Right atrium auricular region (tissue), 2 donors: Measurements from ENCODE around the gene SLC15A3. TPM values are rescaled to one million over a fixed set of nuclear protein-coding genes. Genes with fewer than 3 reads are reported as not detected.

Experiments
- DNase-seq: peaks from one replicate; pipeline ENCODE4 v3.0.0-alpha.2; 2019; ENCODE audit warnings: low spot score
- H3K27ac ChIP-seq, 2 donors: fragments of 200-600 bp; sonication (generic); 1 replicate in 1 of 2; 2 replicates in 1 of 2; pipeline ENCODE4 v1.5.1; 2016 to 2019
- H3K27me3 ChIP-seq, 2 donors: fragments of 200-600 bp; sonication (generic); one replicate each; pipeline versions ENCODE4 v1.5.1 to v1.6.0; 2017 to 2019
- H3K36me3 ChIP-seq: fragments of 200-600 bp; sonication (generic); one replicate; pipeline ENCODE4 v1.5.1; 2016
- H3K4me1 ChIP-seq, 2 donors: fragments of 200-600 bp; sonication (generic); one replicate each; pipeline versions ENCODE4 v1.5.1 to v1.6.0; 2017 to 2019
- H3K4me3 ChIP-seq, 2 donors: fragments of 200-600 bp; sonication (generic); 1 replicate in 1 of 2; 2 replicates in 1 of 2; pipeline ENCODE4 v1.5.1; 2017 to 2019; ENCODE audit warnings: mild to moderate bottlenecking in 1 of 2, moderate library complexity in 1 of 2
- H3K9me3 ChIP-seq, 2 donors: fragments of 200-600 bp; sonication (generic); one replicate each; pipeline ENCODE4 v1.5.1; 2019
- total RNA-seq, 2 donors: library from RNA; depleted of rRNA; stranded (reverse); fragments of >200 nt; gene quantifications; one replicate each; pipeline ENCODE4 v1.1.0, GENCODE V29; 2016
- TF ChIP-seq, protein P1 (sequence below), 2 donors: fragments of 200-600 bp; sonication (generic); IDR thresholded peaks; one replicate each; pipeline ENCODE4 v1.5.1; 2019; ENCODE audit warnings: antibody characterized with exemption in 2 of 2

The SLC15A3 gene
- total RNA-seq, 2 donors from 2014 or later = 12.9 to 17.5 TPM

DNA sequence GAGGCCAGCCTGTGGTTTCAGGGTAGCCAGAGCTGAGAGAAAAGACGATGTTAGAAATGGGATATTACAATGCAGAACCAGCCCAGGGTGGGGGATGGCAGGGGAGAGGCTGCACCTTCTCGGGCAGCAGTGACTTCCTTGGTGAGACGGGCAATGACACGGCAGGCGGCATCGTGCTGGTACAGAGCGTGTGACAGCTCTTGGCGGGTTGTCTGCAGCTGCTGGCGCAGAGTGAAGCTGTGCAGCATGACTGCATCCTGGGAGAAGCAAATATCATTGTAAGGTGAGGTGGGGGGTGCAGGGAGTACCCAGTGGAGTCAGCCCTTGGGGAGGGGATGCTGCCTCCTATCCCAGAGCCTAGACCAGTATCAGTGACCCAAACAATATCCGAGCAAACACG, 49.4 kb downstream of the SLC15A3 start:
- Histone ChIP-seq H3K4me3 (no peak overlapping the region), H3K9me3 (no peaks in the 10 kb centered on the region), H3K4me1 (peaks cover 0 to 26% of the 10 kb centered on the region in 2 donors), H3K27me3 (no peaks in the 10 kb centered on the region), H3K27ac (no peak overlapping the region), H3K36me3 (peaks cover 55% of the 10 kb centered on the region)
- no peak for DNase-seq
- TF ChIP-seq, protein P1, sequence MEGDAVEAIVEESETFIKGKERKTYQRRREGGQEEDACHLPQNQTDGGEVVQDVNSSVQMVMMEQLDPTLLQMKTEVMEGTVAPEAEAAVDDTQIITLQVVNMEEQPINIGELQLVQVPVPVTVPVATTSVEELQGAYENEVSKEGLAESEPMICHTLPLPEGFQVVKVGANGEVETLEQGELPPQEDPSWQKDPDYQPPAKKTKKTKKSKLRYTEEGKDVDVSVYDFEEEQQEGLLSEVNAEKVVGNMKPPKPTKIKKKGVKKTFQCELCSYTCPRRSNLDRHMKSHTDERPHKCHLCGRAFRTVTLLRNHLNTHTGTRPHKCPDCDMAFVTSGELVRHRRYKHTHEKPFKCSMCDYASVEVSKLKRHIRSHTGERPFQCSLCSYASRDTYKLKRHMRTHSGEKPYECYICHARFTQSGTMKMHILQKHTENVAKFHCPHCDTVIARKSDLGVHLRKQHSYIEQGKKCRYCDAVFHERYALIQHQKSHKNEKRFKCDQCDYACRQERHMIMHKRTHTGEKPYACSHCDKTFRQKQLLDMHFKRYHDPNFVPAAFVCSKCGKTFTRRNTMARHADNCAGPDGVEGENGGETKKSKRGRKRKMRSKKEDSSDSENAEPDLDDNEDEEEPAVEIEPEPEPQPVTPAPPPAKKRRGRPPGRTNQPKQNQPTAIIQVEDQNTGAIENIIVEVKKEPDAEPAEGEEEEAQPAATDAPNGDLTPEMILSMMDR (IDR thresholded peaks at IDR 0.05) = no peak

DNA sequence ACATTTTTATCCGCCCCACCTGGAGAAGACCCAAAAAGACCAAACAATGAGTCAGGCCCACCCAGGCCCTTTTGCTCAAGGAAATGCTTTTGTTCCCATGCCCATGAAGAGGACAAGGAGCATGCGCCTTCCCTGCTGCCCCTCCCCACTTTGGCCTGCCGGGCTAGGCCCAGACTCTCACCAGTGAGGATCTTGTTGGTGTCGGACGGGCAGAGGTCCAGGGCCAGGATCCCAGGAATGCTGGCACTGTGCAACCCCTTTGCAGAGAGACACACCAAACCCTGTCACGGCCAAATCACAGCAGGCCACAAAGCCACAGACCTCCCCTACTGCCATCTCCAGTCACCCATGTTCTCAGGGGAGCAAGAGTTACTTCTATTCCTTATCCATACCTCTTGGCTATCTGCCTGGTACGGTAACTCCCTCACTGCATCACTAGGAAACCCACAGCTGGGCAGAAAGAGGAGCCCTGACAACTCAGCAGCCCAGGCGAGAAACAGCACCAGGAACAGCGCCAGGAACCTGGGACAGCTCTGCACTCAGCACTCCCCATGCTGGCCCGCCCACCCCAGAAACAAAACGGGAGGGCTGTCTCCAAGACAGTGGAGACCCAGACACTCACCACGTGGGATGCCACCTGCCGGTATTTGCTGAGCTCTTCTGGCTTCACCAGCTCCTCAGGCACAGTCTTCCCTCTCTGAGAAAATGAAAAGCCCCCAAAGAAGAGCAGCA, 51.1 kb downstream of the SLC15A3 start:
- Histone ChIP-seq H3K27me3 (no peaks in the 10 kb centered on the region), H3K4me3 (no peak overlapping the region), H3K27ac (no peak overlapping the region), H3K4me1 (peaks cover 0 to 18% of the 10 kb centered on the region in 2 donors), H3K9me3 (no peaks in the 10 kb centered on the region), H3K36me3 (peaks cover 71% of the 10 kb centered on the region)
- TF ChIP-seq, protein P1 (IDR thresholded peaks at IDR 0.05) = no peak
- no peak for DNase-seq

DNA sequence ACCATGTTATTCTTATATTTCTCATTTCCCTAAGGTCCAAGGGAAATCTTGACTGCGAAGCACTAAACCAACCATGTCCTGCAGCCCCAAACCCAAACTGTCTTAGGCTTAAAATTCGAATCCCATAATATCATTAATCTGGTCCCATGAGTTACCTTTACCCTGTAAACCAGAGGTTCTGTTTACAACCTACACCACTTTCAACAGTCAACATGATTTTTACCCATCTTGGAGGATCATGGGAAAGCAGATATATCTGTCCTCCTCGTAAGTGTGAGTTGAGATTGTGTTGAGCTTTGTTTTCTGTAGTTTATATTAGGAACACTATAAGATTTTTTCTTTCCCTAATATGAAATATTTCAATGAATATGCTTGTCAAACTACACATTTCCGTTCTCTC, 52.0 kb downstream of the SLC15A3 start:
- TF ChIP-seq, protein P1 (IDR thresholded peaks at IDR 0.05) = no peak
- Histone ChIP-seq H3K9me3 (no peaks in the 10 kb centered on the region), H3K27me3 (no peaks in the 10 kb centered on the region), H3K27ac (no peak overlapping the region), H3K4me1 (peaks cover 0 to 10% of the 10 kb centered on the region in 2 donors), H3K4me3 (no peak overlapping the region), H3K36me3 (peaks cover 71% of the 10 kb centered on the region)
- DNase-seq = no peak

DNA sequence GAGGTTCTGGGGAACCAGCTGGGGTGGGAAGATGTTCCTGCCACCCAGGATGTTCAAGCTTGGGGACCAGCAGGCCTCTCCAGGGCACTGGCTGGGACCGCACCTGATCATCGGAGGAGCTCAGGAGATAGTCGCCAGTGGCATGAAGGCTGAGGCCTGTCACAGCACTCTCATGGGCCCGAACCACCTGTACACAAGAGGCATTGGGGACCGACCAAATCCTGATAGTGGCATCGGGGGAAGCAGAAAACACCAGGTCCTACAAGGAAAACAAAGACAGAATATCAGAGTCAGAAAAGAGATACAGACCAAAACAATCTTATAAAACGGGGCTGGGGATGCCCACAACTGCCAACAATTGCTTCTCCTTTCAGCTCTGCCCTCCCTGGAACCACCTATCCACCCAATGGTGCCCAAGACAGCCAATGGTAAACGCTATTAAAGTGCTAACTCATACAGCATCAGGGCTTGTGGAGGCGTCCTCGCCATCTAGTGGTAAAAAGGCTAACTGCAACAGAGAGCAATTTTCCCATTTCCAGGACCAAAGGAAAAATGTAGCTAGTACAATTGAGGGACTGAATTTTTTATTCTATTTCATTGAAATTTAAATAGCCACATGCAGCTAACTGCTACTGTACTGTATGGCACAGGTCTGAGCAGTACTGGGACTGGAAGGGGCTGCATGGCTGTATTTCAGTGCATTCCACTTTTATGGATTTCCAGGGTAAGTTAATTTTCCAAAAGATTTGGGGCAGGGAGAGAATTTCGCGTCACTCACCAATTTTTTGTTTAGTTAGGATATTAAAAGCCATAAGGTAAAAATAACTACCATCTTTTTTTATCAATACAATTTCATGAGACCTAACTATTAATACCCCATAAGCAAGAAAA, 52.7 kb downstream of the SLC15A3 start:
- Histone ChIP-seq H3K36me3 (peaks cover 77% of the 10 kb centered on the region), H3K4me3 (no peak overlapping the region), H3K4me1 (peaks cover 0 to 3% of the 10 kb centered on the region in 2 donors), H3K27ac (peak overlapping the region in 1 of 2 donors; percentile 20), H3K27me3 (no peaks in the 10 kb centered on the region), H3K9me3 (no peaks in the 10 kb centered on the region)
- TF ChIP-seq, protein P1 (IDR thresholded peaks at IDR 0.05) = peak; percentile 89 to 96
- no peak for DNase-seq

DNA sequence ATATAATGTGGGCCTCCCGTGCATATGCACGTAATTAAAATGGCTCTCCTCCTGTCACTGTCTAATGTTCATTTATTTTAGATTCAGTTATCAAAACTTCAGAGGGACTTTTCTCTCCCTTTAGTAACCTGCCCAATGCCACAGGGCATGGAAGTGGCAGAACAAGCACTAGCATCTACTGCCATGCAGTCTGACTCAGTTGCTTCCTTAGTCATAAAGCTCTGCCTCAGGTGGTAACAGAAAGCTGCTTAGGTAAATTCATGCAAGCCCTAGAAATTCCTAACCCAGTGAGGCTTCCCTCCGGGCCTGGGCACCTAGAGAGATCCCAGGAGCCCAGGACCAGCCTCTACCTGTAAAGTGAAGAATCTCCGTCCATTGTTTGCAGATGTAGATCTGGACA, 54.5 kb downstream of the SLC15A3 start:
- Histone ChIP-seq H3K4me3 (no peak overlapping the region), H3K27ac (no peak overlapping the region), H3K27me3 (no peaks in the 10 kb centered on the region), H3K36me3 (peaks cover 79% of the 10 kb centered on the region), H3K9me3 (no peaks in the 10 kb centered on the region), H3K4me1 (no peaks in the 10 kb centered on the region)
- TF ChIP-seq, protein P1 (IDR thresholded peaks at IDR 0.05) = no peak
- DNase-seq = no peak
